HG02970 (cell line): ENCODE measurements around the gene CAMK1G.

Experiments used
- ATAC-seq: cut with Tn5 transposase; IDR thresholded peaks from one replicate; pipeline ENCODE4 v1.9.1; 2021; ENCODE audit warnings: mild to moderate bottlenecking, moderate library complexity, moderate number of reproducible peaks; ENCODE audit not compliant: unreplicated experiment, low FRiP score

Gene CAMK1G

DNA sequence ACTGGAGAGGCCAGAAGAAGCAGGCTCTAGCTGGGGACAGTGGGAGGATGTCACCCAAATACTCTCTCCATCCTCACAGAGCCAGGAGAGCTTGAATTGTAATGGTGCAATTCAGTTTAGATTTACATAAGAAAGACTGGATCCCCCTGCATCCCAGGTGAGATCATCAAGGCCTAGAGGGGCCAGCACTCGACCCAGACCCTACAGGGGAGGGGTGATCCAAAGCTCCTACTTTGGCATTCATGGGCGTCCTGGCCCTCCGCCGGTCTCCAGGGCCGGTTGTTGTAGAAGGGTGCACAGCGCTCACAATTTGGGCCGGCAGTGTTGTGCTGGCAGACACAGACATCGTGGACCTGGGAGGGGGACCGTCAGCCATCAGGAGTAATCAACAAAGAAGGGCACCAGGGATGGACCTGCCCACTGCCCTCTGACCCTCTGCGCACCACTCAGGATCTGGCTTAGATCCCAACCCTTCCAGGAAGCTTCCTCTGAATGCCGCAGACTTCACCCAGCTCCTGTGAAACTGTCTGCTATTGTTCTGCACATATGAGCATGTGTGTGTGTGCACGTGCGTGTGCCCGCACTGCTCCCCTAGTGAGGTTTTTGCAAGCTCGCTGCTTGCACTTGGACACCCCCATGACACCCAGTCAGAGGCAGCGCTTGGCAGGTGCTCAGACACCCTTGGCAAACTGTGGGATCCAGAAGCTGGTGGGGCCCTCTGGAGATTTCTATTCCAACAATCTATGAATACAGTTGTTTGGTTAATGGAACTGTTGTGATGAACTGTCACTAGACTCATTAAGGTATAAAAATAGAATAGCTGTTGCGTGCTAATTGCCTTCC lies 47.1 kb downstream of the CAMK1G start:
- ATAC-seq = no peak

GRCh38 chr1:209633335-209633997 lies 50.0 kb downstream of the CAMK1G start:
- ATAC-seq = no peak

DNA sequence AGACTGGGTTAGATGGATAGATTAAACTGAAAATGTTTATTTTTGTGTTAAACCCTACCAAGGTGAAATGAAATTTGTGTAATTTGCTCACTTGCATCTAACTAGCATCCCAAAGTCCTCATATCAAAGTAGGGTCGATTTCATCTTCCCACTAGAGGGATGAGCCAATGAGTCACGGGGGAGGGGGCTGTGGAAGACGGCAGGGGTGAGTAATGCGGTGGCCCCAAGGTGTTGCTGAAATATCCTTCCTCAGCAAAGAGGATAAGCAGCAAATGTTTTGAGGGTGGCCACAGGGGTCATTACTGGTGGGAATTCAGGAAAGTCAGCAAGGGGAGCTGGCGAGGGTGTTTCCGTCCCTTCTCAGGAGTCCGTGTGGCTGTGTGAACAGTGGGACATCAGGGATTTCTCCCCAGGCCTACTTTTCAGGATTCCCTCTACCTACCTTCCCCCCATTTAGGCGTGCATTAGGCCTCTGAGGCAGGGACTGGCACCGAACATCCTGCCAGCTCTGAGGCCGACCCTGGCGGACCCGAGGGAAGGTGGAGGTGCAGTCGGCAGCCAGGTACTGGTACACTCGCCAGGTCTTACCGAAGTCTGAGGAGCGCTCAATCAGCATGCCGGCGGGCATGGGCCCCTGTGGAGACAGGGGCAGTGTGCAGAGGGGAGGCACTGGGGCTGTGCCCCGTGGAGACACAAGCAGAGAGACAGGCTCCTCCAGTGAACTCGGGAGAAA lies 50.7 kb downstream of the CAMK1G start:
- no peak for ATAC-seq

- no peak for ATAC-seq
These were observed 52.3 kb downstream of the CAMK1G start for GRCh38 chr1:209635850-209636249.

GRCh38 chr1:209641832-209642172 lies 58.3 kb downstream of the CAMK1G start:
- no peak for ATAC-seq

GRCh38 chr1:209642816-209643215 lies 59.3 kb downstream of the CAMK1G start:
- ATAC-seq = no peak

DNA sequence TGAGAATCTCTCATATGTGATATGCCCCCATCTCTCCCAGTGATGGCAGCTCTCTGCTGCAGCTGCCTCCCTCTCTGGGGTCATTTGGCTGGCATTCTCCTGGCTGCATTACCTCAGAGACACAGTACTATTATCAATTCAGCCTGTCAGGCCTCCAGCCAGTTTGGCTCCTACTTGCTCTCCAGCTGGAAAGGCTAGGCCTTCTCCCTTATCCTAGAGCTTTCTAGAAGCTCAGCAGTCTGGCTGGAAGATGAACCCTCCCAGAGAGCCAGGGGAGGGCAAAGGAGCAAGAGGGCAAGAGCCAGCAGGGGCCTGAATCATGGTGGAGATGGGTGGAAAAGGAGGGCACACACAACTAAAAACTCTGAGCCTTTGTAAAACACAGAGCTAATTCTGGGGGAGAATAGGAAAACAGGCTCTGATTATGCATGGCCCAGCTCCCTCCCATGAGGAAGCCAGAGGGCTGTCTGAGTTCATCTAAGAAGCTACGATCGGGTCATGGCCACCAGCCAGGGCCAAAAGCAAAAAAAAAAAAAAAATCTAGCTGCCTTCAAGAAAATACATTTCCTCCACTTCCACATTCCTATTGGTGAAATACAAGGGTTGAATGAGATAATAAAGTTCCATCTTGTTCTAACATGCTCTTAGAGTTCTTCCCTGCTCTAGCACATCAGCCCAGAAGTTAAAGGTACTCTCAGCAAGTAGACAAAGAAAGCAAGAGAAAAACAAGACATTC lies 59.9 kb downstream of the CAMK1G start:
- ATAC-seq = no peak

GRCh38 chr1:209645574-209646452 lies 62.3 kb downstream of the CAMK1G start:
- no peak for ATAC-seq

GRCh38 chr1:209646558-209646957 lies 63.0 kb downstream of the CAMK1G start:
- no peak for ATAC-seq

DNA sequence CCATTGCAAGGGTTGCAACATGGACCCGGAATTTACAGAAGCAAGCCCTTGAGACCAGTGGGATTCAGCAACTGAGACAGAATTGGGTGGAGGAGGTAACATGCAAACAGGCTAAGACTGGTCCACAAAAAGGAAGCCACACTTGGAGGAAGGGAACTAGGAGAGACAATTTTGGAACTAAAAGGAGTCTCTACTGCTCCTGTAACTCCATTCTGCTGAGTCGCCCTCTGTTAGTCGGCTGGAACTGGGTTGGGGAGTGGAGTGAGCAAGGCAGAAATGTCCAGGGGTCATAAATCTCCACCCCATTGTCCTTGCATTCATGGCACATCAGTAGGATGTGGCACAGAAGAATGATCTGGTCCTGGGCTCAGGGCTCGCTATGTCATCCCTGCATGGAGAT lies 63.6 kb downstream of the CAMK1G start:
- no peak for ATAC-seq

GRCh38 chr1:209648346-209648745 lies 64.8 kb downstream of the CAMK1G start:
- no peak for ATAC-seq

DNA sequence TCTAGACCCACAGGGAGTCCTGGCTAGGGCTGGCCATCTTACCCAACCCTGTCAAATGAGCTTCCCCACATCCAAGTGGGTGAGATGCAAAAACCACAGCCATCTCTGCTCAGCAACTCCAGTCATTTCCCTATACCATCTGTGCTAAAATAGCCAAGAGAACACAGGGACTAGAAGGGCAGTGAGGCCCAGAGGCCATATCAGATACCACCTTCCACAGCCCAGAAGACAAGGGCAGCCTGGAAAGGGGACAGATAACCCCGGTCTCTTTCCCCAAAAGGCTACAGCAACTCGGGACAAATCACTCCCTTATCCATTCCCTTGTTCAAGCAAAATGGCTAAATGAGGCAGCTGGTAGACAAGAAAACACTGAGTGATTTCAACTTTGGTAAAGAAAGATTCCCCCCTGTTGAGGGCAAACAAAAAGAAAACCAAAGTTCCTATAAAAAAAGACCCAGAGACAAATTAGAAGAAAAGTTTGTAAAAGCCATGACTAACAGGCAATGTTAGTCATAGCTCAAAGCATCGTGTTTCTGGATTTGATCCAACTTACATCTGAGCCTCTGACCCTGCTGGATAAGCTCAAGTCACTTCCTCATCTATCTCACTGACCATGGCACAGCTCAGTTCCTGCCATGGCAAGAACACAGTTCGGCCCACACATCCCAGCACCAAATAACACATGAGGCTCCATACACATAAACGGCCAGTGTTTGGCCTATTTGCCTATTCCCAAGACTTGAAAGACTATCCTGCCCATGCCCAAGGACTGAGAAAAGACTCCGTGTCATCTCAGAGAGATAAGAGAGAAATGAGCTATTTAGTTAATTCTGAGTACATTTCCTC lies 65.6 kb downstream of the CAMK1G start:
- no peak for ATAC-seq

GRCh38 chr1:209650454-209650853 lies 66.9 kb downstream of the CAMK1G start:
- no peak for ATAC-seq

DNA sequence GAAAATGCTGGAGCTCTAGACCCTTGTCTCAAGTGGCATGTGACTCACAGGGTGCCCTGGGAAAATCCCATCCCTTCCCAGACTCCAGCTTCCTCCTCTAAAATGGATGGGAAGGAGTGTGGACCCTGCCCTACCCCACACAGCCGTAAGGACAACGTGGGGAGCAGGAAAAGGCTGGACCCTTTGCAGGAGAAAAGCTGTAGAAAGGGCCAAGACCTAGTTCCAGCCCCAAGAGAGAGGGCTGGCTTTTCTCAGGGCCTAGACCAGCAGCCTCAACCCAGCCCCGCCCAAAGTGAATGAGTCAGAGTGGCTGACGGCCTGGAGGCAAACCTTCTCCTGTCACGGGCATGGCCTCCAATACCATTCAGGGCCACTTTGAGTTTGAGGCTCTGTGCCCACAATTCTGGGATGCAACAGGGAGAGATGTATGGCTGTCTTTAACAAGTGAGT lies 67.6 kb downstream of the CAMK1G start:
- no peak for ATAC-seq

- ATAC-seq = no peak
These were observed 68.7 kb downstream of the CAMK1G start, which contains the start of gene LAMB3 for GRCh38 chr1:209652121-209652735. TSS of gene LAMB3 (minus strand) at chr1:209652425. CDS start at chr1:209650944, 1,481 bp downstream.

DNA sequence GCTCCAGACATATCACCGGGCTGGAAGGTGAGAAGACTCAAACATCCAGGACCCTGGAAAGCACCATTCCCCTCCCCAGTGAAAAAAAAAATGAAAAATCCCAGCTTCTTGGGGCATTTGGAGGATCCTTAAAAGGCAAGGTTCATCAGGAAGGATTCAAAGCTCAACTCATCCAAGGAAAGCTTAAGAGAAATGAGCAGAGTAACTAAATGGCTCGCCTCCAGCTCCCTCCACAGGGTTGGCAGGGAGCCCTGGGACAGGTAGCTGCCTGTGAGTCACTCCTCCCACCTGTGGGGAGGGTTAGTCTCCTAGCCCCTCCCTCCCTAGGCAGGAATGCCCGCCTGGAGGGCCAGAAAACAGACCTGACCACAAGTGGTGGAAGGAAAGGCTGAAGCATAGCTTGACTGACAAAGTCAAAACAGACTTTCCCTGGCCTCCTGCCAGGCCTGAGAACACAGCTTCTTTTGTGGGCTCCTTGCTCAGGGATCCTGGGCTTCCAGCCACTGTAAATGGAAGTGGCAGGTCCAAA lies 69.4 kb downstream of the CAMK1G start:
- no peak for ATAC-seq

DNA sequence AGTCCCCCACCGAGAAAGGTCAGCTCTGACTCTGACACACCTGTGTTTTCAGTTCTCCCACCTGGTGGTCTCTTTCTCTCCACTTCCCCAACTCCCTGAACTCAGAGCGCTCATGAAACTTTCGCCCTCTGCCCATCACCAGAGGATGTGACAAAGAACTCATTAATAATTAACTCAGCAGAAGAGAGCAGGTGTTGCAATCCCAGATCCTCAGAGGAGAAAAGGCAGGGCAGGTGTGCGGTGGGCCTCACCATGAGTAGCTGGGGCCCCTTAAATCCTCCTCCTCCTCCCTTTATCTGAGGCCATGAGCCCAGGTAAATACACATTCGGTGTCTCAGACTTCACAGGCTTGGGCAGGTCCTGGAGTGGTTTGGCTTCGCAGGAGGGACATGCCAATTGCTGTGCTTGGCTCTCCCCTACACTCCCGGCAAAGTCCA lies 70.4 kb downstream of the CAMK1G start:
- ATAC-seq = no peak
